Endometrial microvascular endothelial cells (primary cell): ENCODE results near the gene LIPI. TPM values are rescaled to one million over a fixed set of nuclear protein-coding genes. Genes with fewer than 3 reads are reported as not detected.
"Not testable (repeated sequence)": the region's sequence is repeated elsewhere in the genome, so short reads cannot be mapped to it uniquely, and the experiment has no call there.

Source experiments
- in situ Hi-C: cut with HindIII; loops from 2 replicates; pipeline ENCODE4 v1.10.0; 2017; ENCODE audit warnings: low sequenced_read_pairs, low pct_unique_long_range_greater_than_20kb; ENCODE audit errors: inconsistent ontology term
- total RNA-seq: library from RNA; depleted of rRNA; stranded (reverse); fragments of >200 nt; gene quantifications from one replicate; pipeline ENCODE4 v1.2.3, GENCODE V29; 2015; ENCODE audit errors: inconsistent ontology term

LIPI gene
- total RNA-seq, 1 donor from 2014 or later: not detected

GRCh38 chr21:14078746-14079375, 131.9 kb downstream of the LIPI start:
- in situ Hi-C loops: no loop called here

GRCh38 chr21:14076143-14076806, 134.5 kb downstream of the LIPI start:
- in situ Hi-C loops: no loop called here

GRCh38 chr21:14075346-14076142, 135.2 kb downstream of the LIPI start:
- in situ Hi-C loops: no loop called here

GRCh38 chr21:14074177-14074576, 136.6 kb downstream of the LIPI start:
- in situ Hi-C loops: no loop called here

GRCh38 chr21:14073615-14074014, 137.1 kb downstream of the LIPI start:
- in situ Hi-C loops: no loop called here

GRCh38 chr21:14072761-14073535, 137.8 kb downstream of the LIPI start:
- in situ Hi-C loops: no loop called here

DNA sequence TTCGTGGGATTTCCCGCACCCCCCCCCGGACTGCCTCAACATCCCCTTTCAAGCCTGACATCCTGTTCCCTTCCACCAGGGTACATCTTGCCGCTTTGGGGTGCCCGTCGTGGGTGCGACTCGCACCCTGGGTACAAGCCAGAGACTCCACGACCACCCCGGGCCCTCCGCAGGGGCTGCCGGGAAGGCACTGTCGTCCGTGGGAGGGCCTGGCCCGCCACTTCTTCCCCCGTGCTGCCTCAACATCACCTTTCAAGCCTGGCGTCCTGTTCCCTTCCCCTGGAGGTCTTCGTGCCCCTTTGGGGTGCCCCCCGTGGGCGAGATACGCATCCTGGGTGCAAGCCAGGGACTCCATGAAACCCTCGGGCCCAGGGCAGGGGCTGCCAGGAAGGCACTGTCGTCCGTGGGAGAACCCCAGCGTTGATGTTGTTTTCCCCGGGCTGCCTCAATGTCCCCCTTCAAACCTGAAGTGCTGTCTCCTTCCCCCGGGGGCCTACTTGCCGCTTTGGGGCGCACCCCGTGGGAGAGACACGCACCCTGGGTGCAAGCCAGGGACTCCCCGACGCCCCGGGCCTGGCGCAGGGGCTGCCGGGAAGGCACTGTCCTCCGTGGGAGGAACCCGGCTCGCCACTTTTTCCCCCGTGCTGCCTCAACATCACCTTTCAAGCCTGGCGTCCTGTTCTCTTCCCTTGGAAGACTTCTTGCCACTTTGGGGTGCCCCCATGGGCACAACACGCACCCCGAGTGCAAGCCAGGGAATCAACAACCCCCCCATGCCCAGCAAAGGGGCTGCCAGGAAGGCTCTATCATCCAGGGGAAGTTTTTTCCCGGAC, 138.6 kb downstream of the LIPI start:
- in situ Hi-C loops: no loop called here

- in situ Hi-C loops: no loop called here
These were observed 139.8 kb downstream of the LIPI start for GRCh38 chr21:14070968-14071367.

- in situ Hi-C loops: no loop called here
These were observed 140.5 kb downstream of the LIPI start for GRCh38 chr21:14070049-14070893.

- in situ Hi-C loops: no loop called here
These were observed 146.5 kb downstream of the LIPI start for GRCh38 chr21:14064296-14064645.

- in situ Hi-C loops: not testable (repeated sequence)
These were observed 147.0 kb downstream of the LIPI start for GRCh38 chr21:14063620-14064295.

GRCh38 chr21:14062684-14063083, 148.1 kb downstream of the LIPI start:
- in situ Hi-C loops: not testable (repeated sequence)

GRCh38 chr21:14061820-14062219, 148.9 kb downstream of the LIPI start:
- in situ Hi-C loops: not testable (repeated sequence)

GRCh38 chr21:14058995-14059627, 151.6 kb downstream of the LIPI start:
- in situ Hi-C loops: not testable (repeated sequence)
